GM18507 (cell line): ENCODE measurements around the gene NDUFA8.
"Not testable (repeated sequence)": the region's sequence is repeated elsewhere in the genome, so short reads cannot be mapped to it uniquely, and the experiment has no call there.

ENCODE experiments used
- DNase-seq: peaks from one replicate; pipeline ENCODE4 v3.0.0; 2011; ENCODE audit warnings: low read depth; ENCODE audit not compliant: insufficient read length; ENCODE audit errors: extremely low spot score
- FAIRE-seq: peaks from 2 replicates; lab custom pipeline; 2011; peaks lifted over from hg19 to GRCh38; lab: Jason Lieb, UNC

Gene NDUFA8

GRCh38 chr9:122125158-122125508 lies 34.4 kb downstream of the NDUFA8 start:
- DNase-seq: peak; percentile 64
- FAIRE-seq: peak; percentile 83

DNA sequence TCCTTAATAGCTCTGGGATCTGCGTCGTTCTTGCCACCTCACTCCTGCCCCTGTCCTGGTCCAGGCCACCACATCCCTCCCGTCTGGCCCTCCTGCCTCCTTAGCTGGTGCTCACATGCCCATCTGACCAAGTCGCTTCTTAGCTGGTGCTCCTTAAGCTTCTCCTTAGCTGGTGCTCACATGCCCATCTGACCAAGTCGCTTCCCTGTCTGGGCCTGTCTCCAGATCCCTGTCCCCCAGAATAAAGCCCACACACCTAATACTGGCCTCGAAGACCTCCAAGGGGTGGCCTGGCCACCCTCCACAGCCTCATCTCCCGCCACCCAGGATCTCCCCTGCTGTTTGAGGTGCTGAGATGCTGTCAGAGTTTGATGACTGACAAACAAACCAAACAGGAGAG lies 35.1 kb downstream of the NDUFA8 start:
- no peak for FAIRE-seq

GRCh38 chr9:122124048-122124447 lies 35.5 kb downstream of the NDUFA8 start:
- no peak for DNase-seq
- FAIRE-seq: no peak

More for the DNA sequence above, 35.1 kb downstream of the NDUFA8 start:
- no peak for DNase-seq

DNA sequence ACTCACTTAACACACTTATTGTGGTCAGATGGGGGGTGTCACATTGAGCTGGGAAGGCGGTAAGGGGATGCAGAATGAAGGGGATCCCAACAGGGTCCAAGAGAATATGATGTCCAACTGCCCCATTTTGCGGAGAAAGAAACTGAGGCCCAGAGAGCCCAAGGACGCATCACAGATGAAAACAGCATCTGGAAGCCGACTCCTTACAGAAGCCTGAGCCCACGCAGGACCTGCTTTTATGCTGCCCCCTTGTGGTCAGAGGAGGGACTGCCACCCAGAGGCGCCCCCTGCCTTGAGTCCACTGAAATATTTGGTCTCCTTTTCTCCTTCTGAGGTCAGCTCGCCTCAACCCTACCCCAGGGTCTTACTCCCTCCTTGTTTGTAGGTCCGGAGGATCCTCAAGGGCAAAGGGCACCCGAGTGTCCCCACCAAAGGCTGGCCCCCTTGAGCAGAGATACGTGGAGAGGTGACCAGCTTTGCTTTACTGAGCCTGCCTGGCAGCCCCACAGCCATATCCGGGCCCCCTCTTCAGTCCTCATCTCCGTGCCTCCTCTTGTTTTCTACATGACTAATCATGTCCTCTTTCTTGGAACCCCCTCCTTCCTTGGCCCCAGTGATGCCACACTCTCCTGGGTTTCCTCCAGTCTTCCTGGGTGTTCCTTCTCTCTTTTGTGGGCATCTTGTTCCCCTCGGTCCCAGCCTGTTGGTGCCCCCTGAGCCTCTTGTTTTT lies 36.5 kb downstream of the NDUFA8 start:
- peak; percentile 70 for DNase-seq
- FAIRE-seq: peak; percentile 42

DNA sequence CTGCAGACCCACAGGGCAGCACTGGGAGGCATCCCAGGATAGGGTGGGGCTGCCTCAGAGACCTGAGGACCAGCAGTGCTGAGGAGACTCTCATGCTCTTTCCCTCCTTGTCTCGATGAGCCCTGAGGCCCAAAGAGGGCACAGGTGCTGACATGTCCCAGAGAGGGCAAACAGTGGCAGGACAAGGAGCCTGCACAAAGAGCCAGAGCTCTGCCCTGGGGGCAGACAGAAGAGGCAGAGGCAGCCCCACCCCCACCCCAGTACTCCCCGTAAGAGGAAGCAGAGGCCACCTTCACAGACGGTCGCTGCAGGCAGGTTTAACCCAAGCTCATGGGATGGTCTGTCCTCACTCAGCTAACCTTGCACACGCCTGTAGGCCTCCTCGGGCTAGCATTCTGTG lies 37.1 kb downstream of the NDUFA8 start:
- no peak for DNase-seq
- no peak for FAIRE-seq

GRCh38 chr9:122121931-122122330 lies 37.6 kb downstream of the NDUFA8 start:
- no peak for DNase-seq
- no peak for FAIRE-seq

- FAIRE-seq (no peak), DNase-seq (no peak)
Measured at GRCh38 chr9:122121391-122121790, 38.2 kb downstream of the NDUFA8 start.

GRCh38 chr9:122120316-122121071 lies 39.1 kb downstream of the NDUFA8 start:
- DNase-seq (no peak), FAIRE-seq (no peak)

GRCh38 chr9:122119721-122120120 lies 39.9 kb downstream of the NDUFA8 start:
- FAIRE-seq (no peak), DNase-seq (no peak)

DNA sequence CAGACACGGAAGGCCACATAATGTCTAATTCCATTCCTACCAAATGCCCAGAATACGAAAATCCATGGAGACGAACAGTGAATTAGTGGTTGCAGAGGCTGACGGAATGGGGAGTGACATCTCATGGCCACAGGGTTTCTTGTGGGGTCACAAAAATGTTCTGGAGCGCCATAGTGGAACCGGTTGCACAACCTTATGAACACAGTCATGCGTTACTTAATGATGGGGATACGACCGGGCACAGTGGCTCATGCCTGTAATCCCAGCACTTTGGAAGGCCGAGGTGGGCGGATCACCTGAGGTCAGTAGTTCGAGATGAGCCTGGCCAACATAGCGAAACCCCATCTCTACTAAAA lies 40.4 kb downstream of the NDUFA8 start:
- DNase-seq: no peak
- FAIRE-seq: no peak

DNA sequence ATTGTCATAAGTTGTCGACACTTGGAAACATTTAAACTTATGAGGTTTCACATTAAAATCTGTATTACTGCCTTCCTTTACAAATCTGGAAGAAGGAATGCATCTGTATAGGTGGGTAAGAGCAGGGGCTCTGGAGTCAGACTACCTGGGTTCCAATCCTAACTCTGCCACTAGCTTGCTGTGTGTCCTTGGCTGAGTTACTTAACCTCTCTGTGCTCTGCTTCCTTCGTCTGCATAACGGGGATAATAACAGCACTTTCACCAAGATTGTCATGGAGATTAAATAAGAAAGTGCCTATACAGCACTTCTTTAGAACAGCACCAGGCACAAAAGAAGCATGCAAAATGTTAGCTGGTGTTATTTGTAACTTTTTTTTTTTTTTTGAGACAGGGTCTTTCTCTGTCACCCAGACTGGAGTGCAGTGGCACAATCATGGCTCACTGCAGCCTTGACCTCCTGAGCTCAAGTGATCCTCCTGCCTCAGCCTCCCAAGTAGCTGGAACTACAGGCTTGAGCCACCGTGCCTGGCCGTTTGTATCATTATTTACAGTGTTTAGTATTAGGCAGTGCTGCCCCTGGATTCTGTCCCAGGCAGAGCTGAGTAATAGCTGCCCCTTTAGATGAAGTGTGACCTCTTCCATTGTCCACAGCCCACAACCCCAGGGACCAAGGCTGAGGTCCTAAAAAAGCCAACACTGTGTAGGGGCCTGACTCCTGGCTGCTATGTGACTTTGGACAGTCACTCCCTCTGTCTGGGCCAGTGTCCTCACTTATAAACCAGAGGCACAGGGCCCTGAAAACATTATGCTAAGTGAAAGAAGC lies 41.0 kb downstream of the NDUFA8 start:
- DNase-seq (no peak), FAIRE-seq (no peak)

DNA sequence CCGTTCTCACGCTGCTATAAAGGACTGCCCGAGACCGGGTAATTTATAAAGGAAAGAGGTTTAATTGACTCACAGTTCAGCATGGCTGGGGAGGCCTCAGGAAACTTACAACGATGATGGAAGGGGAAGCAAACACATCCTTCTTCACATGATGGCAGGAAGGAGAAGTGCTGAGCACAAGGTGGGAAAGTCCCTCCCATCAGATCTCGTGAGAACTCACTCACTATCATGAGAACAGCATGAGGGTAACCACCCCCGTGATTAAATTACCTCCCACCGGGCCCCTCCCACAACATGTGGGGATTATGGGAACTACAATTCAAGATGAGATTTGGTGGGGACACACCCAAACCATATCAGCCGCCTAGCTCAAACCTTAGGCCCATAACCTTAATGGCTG lies 42.3 kb downstream of the NDUFA8 start:
- not testable (repeated sequence) for DNase-seq, FAIRE-seq

DNA sequence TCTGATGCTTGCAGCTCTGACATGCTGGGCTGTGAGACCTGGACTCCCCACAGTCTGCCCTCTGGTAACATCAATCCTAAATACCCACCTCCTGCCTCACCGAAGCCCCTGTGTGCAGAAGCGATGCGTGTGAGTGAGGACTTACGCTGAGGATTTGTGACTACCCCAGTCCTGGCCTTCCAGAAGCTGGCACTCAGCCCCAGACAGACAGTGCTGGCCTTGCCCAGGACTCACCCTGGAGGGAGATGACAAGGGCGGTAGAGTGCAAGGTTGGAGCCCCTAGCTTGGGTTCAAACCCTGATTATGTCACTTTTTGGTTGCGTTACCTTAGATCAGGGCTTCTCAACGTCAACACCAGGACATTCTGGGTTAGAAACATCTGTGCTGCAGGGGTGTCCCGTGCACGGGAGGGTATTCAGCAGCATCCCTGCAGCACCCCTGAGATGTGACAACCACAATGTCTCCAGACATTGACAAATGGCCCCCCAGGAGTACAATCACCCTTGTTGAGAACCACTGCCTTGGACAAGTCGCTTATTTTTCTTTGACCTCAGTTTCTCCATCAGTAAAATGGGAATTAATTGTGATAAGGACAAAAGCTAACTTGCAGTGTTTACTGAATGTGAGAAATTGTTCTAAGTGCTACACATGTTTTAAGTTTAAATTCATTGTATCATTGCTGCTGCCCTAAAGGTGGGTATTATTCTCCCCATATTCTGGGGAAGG lies 43.0 kb downstream of the NDUFA8 start:
- no peak for FAIRE-seq
- no peak for DNase-seq

DNA sequence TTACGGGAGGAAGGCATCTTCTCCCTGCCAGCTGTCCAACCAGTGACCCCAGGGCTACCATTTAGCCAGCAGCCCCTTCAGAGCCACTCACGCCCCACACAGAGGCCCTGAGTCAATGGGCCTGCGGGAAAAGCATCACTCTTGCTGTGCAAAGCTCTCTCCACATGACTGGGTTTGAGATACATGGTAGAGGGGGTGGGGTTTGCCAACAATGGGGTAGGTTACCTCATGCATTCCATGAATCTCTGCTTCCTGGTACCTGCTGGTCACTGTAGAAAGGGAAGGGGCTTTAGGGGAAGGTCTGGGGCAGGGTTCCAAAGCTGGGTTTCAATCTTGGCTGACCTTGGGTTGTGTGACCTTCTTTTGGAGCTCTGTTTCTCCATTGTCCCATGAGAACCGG lies 43.5 kb downstream of the NDUFA8 start:
- no peak for DNase-seq
- no peak for FAIRE-seq

- DNase-seq (no peak), FAIRE-seq (no peak)
Measured at GRCh38 chr9:122115176-122116035, 44.2 kb downstream of the NDUFA8 start.

DNA sequence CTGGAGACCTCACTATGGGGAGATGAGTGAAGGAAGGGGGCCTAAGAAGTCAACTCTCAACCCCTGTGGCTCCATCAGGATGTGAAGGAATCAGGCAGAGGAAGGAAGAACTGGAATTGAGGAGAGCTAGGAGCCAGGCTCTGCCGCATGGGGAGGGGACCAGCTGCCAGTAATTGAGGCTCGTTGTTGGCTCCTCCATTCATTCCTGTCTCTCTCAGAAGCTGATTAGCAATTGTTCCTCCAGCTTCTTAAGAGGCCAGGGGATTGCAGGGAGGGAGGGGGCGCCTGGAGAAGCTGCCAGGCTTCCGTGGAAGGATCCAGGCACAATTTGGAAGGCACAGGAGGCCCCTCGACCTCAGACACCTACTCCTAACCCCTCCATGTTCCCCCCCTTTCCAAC lies 46.0 kb downstream of the NDUFA8 start:
- FAIRE-seq: no peak
- no peak for DNase-seq

DNA sequence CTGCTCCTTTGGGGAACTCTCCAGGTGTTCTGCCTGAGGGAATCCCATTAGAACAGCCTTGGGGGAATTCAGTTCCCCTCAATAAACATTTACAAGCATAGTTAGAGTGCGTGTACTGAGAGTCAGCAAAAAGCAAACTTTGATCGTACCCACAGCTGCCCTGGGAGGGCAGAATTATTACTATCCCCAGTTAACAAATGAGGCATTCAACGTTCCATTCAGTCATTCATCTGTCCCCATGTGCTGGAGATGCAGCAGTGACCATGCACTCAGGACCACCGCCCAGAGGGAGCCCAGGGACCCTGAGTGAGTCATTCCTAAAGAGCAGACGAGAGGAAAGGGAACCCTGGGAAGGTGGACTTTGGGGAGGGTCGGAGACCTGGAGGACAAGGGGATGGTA lies 47.3 kb downstream of the NDUFA8 start:
- FAIRE-seq (no peak), DNase-seq (no peak)

- FAIRE-seq (no peak), DNase-seq (no peak)
Measured at GRCh38 chr9:122111413-122112085, 48.0 kb downstream of the NDUFA8 start.
